HepG2 (cell line): Measurements from ENCODE around the gene ERMARD. TPM values are rescaled to one million over a fixed set of nuclear protein-coding genes. Genes with fewer than 3 reads are reported as not detected.

Experiments used
- ARNT2 ChIP-seq: sonication (generic); formaldehyde crosslinking; IDR thresholded peaks from 2 replicates; pipeline ENCODE4 v1.8.0; 2022; ENCODE audit warnings: mild to moderate bottlenecking, low read depth, missing genetic modification reagents, moderate library complexity
- HIVEP1 ChIP-seq: sonication (generic); formaldehyde crosslinking; IDR thresholded peaks from 2 replicates; pipeline ENCODE4 v1.4.0; 2020; ENCODE audit warnings: mild to moderate bottlenecking, missing genetic modification reagents
- HNRNPL ChIP-seq: fragments of 200-400 bp; formaldehyde crosslinking; IDR thresholded peaks from 2 replicates; pipeline ENCODE4 v1.6.1; 2017; ENCODE audit warnings: mild to moderate bottlenecking, low read depth, low read length
- JUNB ChIP-seq: sonication (generic); formaldehyde crosslinking; IDR thresholded peaks from 2 replicates; pipeline ENCODE4 v1.8.0; 2022; ENCODE audit warnings: missing genetic modification reagents, mild to moderate bottlenecking, borderline replicate concordance
- NCOR1 ChIP-seq: fragments of 200-600 bp; sonication (generic); IDR thresholded peaks from 2 replicates; pipeline ENCODE4 v1.7.0; 2017; ENCODE audit warnings: antibody characterized with exemption, low read length, borderline replicate concordance
- NFYC ChIP-seq: IDR thresholded peaks from 2 replicates; pipeline ENCODE4 v1.6.1; 2016; ENCODE audit warnings: missing genetic modification reagents, missing compliant biosample characterization
- NR2F1 ChIP-seq, 2 experiments: fragments of 450-650 bp in 1 of 2; formaldehyde crosslinking in 1 of 2; IDR thresholded peaks; 2 replicates each; pipeline versions ENCODE4 v1.5.0 to v1.6.1; 2016 to 2020; ENCODE audit warnings: mild to moderate bottlenecking in 1 of 2, missing compliant biosample characterization in 1 of 2, missing genetic modification reagents in 1 of 2, moderate library complexity in 1 of 2
- PRPF4 ChIP-seq: fragments of 200-400 bp; formaldehyde crosslinking; IDR thresholded peaks from 2 replicates; pipeline ENCODE4 v1.6.1; 2016; ENCODE audit warnings: low read length, low read depth; ENCODE audit not compliant: poor library complexity, severe bottlenecking
- RFX1 ChIP-seq: fragments of 450-650 bp; IDR thresholded peaks from 2 replicates; pipeline ENCODE4 v1.6.1; 2017
- SMAD1 ChIP-seq: sonication (generic); formaldehyde crosslinking; IDR thresholded peaks from 2 replicates; pipeline ENCODE4 v1.4.0; 2020; ENCODE audit warnings: missing genetic modification reagents, low read depth, mild to moderate bottlenecking, borderline replicate concordance
- TCF7 ChIP-seq: sonication (generic); IDR thresholded peaks from 2 replicates; pipeline ENCODE4 v1.6.1; 2016; ENCODE audit warnings: antibody characterized with exemption, low read depth
- TOE1 ChIP-seq: sonication (generic); formaldehyde crosslinking; IDR thresholded peaks from 2 replicates; pipeline ENCODE4 v1.4.0; 2020; ENCODE audit warnings: mild to moderate bottlenecking, missing genetic modification reagents
- ZBTB7B ChIP-seq: sonication (generic); formaldehyde crosslinking; IDR thresholded peaks from 2 replicates; pipeline ENCODE4 v1.4.0; 2020; ENCODE audit warnings: missing genetic modification reagents
- ZNF646 ChIP-seq: sonication (generic); formaldehyde crosslinking; IDR thresholded peaks from 2 replicates; pipeline ENCODE4 v1.9.0; 2021; ENCODE audit warnings: mild to moderate bottlenecking, missing genetic modification reagents
- ZNF792 ChIP-seq: IDR thresholded peaks from 2 replicates; pipeline ENCODE4 v1.6.1; 2016
- polyA plus RNA-seq, 8 experiments: library from polyadenylated mRNA; depleted of rRNA in 3 of 8; stranded (reverse) in 7 of 8; unstranded in 1 of 8; fragments of >200 nt; fragmentation: Illumina TruSeq in 4 of 8; extraction: Trizol in 4 of 8; gene quantifications; 2 replicates each; pipeline versions ENCODE4 v1.2.1 to v1.2.3, GENCODE V29; 2011 to 2016; ENCODE audit warnings: low read depth in 4 of 8, missing spikeins in 1 of 8, mixed read lengths in 1 of 8; ENCODE audit not compliant: insufficient read depth in 1 of 8
- total RNA-seq, 5 experiments: library from RNA; depleted of rRNA; stranded (reverse); fragments of >200 nt; fragmentation: Illumina TruSeq; extraction: Trizol; gene quantifications; 2 replicates each; pipeline ENCODE4 v1.2.3, GENCODE V29; 2016; ENCODE audit warnings: low read depth in 1 of 5
- TF ChIP-seq, protein P1 (sequence below): sonication (generic); formaldehyde crosslinking; IDR thresholded peaks from 2 replicates; pipeline ENCODE4 v1.8.1; 2023; ENCODE audit warnings: mild to moderate bottlenecking, missing genetic modification reagents
- TF ChIP-seq, protein P2 (sequence below): sonication (generic); formaldehyde crosslinking; IDR thresholded peaks from 2 replicates; pipeline ENCODE4 v1.4.0; 2020; ENCODE audit warnings: mild to moderate bottlenecking, missing genetic modification reagents, borderline replicate concordance
- TF ChIP-seq, protein P3 (sequence below): sonication (generic); formaldehyde crosslinking; IDR thresholded peaks from 2 replicates; pipeline ENCODE4 v1.4.0; 2020; ENCODE audit warnings: missing genetic modification reagents, mild to moderate bottlenecking, borderline replicate concordance

Gene ERMARD
- total and polyA plus RNA-seq, 2 of the 13 experiments (the other 11 are each of a cell fraction or from before 2014, with no cell fraction given) = 8.8 to 10.7 TPM

- TF ChIP-seq ZNF646 (no peak), SMAD1 (CRISPR knock-in tag) (no peak), RFX1 (no peak), HNRNPL (no peak), NFYC (no peak), NR2F1 (CRISPR knock-in tag; IDR thresholded peaks at IDR 0.05) (no peak), ARNT2 (no peak), ZNF792 (CRISPR knock-in tag) (no peak), TOE1 (CRISPR knock-in tag) (no peak), JUNB (CRISPR knock-in tag) (no peak), TCF7 (peak; percentile 65), HIVEP1 (CRISPR knock-in tag) (no peak), NCOR1 (peak; percentile 82), ZBTB7B (CRISPR knock-in tag) (no peak), PRPF4 (no peak)
- TF ChIP-seq, protein P1, sequence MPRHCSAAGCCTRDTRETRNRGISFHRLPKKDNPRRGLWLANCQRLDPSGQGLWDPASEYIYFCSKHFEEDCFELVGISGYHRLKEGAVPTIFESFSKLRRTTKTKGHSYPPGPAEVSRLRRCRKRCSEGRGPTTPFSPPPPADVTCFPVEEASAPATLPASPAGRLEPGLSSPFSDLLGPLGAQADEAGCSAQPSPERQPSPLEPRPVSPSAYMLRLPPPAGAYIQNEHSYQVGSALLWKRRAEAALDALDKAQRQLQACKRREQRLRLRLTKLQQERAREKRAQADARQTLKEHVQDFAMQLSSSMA (CRISPR knock-in tag) = no peak; the same call in 1 of the 2 replicates
- TF ChIP-seq, protein P2, sequence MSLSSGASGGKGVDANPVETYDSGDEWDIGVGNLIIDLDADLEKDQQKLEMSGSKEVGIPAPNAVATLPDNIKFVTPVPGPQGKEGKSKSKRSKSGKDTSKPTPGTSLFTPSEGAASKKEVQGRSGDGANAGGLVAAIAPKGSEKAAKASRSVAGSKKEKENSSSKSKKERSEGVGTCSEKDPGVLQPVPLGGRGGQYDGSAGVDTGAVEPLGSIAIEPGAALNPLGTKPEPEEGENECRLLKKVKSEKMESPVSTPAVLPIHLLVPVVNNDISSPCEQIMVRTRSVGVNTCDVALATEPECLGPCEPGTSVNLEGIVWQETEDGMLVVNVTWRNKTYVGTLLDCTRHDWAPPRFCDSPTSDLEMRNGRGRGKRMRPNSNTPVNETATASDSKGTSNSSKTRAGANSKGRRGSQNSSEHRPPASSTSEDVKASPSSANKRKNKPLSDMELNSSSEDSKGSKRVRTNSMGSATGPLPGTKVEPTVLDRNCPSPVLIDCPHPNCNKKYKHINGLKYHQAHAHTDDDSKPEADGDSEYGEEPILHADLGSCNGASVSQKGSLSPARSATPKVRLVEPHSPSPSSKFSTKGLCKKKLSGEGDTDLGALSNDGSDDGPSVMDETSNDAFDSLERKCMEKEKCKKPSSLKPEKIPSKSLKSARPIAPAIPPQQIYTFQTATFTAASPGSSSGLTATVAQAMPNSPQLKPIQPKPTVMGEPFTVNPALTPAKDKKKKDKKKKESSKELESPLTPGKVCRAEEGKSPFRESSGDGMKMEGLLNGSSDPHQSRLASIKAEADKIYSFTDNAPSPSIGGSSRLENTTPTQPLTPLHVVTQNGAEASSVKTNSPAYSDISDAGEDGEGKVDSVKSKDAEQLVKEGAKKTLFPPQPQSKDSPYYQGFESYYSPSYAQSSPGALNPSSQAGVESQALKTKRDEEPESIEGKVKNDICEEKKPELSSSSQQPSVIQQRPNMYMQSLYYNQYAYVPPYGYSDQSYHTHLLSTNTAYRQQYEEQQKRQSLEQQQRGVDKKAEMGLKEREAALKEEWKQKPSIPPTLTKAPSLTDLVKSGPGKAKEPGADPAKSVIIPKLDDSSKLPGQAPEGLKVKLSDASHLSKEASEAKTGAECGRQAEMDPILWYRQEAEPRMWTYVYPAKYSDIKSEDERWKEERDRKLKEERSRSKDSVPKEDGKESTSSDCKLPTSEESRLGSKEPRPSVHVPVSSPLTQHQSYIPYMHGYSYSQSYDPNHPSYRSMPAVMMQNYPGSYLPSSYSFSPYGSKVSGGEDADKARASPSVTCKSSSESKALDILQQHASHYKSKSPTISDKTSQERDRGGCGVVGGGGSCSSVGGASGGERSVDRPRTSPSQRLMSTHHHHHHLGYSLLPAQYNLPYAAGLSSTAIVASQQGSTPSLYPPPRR (CRISPR knock-in tag) = peak; percentile 94
- TF ChIP-seq, protein P3, sequence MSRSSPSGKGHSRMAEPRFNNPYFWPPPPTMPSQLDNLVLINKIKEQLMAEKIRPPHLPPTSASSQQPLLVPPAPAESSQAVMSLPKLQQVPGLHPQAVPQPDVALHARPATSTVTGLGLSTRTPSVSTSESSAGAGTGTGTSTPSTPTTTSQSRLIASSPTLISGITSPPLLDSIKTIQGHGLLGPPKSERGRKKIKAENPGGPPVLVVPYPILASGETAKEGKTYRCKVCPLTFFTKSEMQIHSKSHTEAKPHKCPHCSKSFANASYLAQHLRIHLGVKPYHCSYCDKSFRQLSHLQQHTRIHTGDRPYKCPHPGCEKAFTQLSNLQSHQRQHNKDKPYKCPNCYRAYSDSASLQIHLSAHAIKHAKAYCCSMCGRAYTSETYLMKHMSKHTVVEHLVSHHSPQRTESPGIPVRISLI = peak; percentile 88
These were observed 48.1 kb downstream of the ERMARD start (continued) for GRCh38 chr6:169799474-169799926.
